GM23338 (cell line): ENCODE data around the gene ZNF174. TPM values are rescaled to one million over a fixed set of nuclear protein-coding genes. Genes with fewer than 3 reads are reported as not detected.
A peak's percentile ranks its signal among the peaks of the same experiment; 100 is the strongest.

ENCODE experiments used
- ATAC-seq: fragments of 200-7000 bp; cut with Tn5 transposase; 3 replicates; pipeline ENCODE4 v1.9.1; 2020
- DNase-seq: peaks from one replicate; pipeline ENCODE4 v3.0.0-alpha.2; 2015; ENCODE audit warnings: low spot score
- H2AFZ ChIP-seq: fragments of 200-600 bp; sonication (generic); 2 replicates; pipeline ENCODE4 v1.8.0; 2016; ENCODE audit warnings: antibody characterized with exemption, mild to moderate bottlenecking, moderate library complexity
- H3F3A ChIP-seq: fragments of 200-600 bp; sonication (generic); replicated peaks from 2 replicates; pipeline ENCODE4 v1.8.0; 2017; ENCODE audit warnings: antibody characterized with exemption, mixed run types, low read depth
- H3K27ac ChIP-seq: fragments of 200-600 bp; sonication (generic); 2 replicates; pipeline ENCODE4 v1.6.1; 2016; ENCODE audit warnings: low read depth
- H3K27me3 ChIP-seq: fragments of 200-600 bp; sonication (generic); 2 replicates; pipeline ENCODE4 v1.8.0; 2016; ENCODE audit warnings: mild to moderate bottlenecking, mixed run types, moderate library complexity; ENCODE audit not compliant: insufficient read depth
- H3K36me3 ChIP-seq: fragments of 200-600 bp; sonication (generic); 2 replicates; pipeline ENCODE4 v1.8.0; 2016; ENCODE audit warnings: mild to moderate bottlenecking; ENCODE audit not compliant: insufficient read depth
- H3K4me1 ChIP-seq: fragments of 200-600 bp; sonication (generic); 2 replicates; pipeline ENCODE4 v1.8.0; 2016; ENCODE audit warnings: mild to moderate bottlenecking, moderate library complexity; ENCODE audit not compliant: insufficient read depth
- H3K4me2 ChIP-seq: fragments of 200-600 bp; sonication (generic); 2 replicates; pipeline ENCODE4 v1.7.1; 2017; ENCODE audit warnings: mixed run types
- H3K4me3 ChIP-seq: fragments of 200-600 bp; sonication (generic); 2 replicates; pipeline ENCODE4 v1.6.1; 2016; ENCODE audit warnings: mixed run types
- H3K79me2 ChIP-seq: fragments of 200-600 bp; sonication (generic); replicated peaks from 2 replicates; pipeline ENCODE4 v1.8.0; 2017; ENCODE audit warnings: mild to moderate bottlenecking; ENCODE audit not compliant: insufficient read depth
- H3K9me2 ChIP-seq: fragments of 200-600 bp; sonication (generic); 2 replicates; pipeline ENCODE4 v1.8.0; 2017; ENCODE audit not compliant: insufficient read depth
- H4K20me1 ChIP-seq: fragments of 200-600 bp; sonication (generic); replicated peaks from 2 replicates; pipeline ENCODE4 v1.8.0; 2017; ENCODE audit warnings: mild to moderate bottlenecking; ENCODE audit not compliant: insufficient read depth
- H3K27ac Mint-ChIP-seq: 2 replicates; pipeline ENCODE4 v1.8.0; 2020; ENCODE audit warnings: inconsistent platforms, mild to moderate bottlenecking, moderate library complexity, mixed read lengths
- H3K27me3 Mint-ChIP-seq: 3 replicates; pipeline ENCODE4 v1.8.0; 2022; ENCODE audit warnings: low read depth, mild to moderate bottlenecking, moderate library complexity, mixed read lengths, inconsistent platforms; ENCODE audit not compliant: insufficient read depth, poor library complexity
- H3K36me3 Mint-ChIP-seq: 3 replicates; pipeline ENCODE4 v1.8.0; 2021; ENCODE audit warnings: low read depth, mild to moderate bottlenecking, inconsistent platforms, moderate library complexity, mixed read lengths
- H3K4me1 Mint-ChIP-seq: 3 replicates; pipeline ENCODE4 v1.8.0; 2020; ENCODE audit warnings: mild to moderate bottlenecking, inconsistent platforms, mixed read lengths
- H3K4me3 Mint-ChIP-seq: 3 replicates; pipeline ENCODE4 v1.8.0; 2021; ENCODE audit warnings: moderate library complexity, mild to moderate bottlenecking, inconsistent platforms, mixed read lengths
- H3K9me3 Mint-ChIP-seq: 3 replicates; pipeline ENCODE4 v1.8.0; 2020; ENCODE audit warnings: moderate library complexity, mild to moderate bottlenecking, inconsistent platforms, mixed read lengths
- CREB1 ChIP-seq: fragments of 250-450 bp; sonication (Bioruptor Pico); IDR thresholded peaks from 2 replicates; pipeline ENCODE4 v1.5.0; 2020; ENCODE audit warnings: low read depth, mild to moderate bottlenecking, moderate library complexity
- EZH2 ChIP-seq: fragments of 200-600 bp; sonication (generic); IDR thresholded peaks from one replicate; pipeline ENCODE4 v1.8.0; 2017; ENCODE audit warnings: antibody characterized with exemption, mild to moderate bottlenecking, low read depth; ENCODE audit not compliant: unreplicated experiment
- EZH2phosphoT487 ChIP-seq: fragments of 200-600 bp; sonication (generic); IDR thresholded peaks from one replicate; pipeline ENCODE4 v1.8.1; 2018; ENCODE audit warnings: antibody characterized with exemption; ENCODE audit not compliant: unreplicated experiment
- JUNB ChIP-seq: IDR thresholded peaks from one replicate; pipeline ENCODE4 v1.6.1; 2016; ENCODE audit warnings: antibody characterized with exemption; ENCODE audit not compliant: unreplicated experiment
- STAT1 ChIP-seq: IDR thresholded peaks from one replicate; pipeline ENCODE4 v1.6.1; 2016; ENCODE audit warnings: antibody characterized with exemption; ENCODE audit not compliant: unreplicated experiment
- ZNF114 ChIP-seq: fragments of 250-450 bp; sonication (Bioruptor Pico); IDR thresholded peaks from 2 replicates; pipeline ENCODE4 v1.5.0; 2020; ENCODE audit warnings: mild to moderate bottlenecking, moderate library complexity
- ZNF462 ChIP-seq: fragments of 250-450 bp; sonication (Bioruptor Pico); IDR thresholded peaks from 2 replicates; pipeline ENCODE4 v1.5.0; 2020; ENCODE audit warnings: mild to moderate bottlenecking, moderate library complexity
- polyA plus RNA-seq: library from polyadenylated mRNA; unstranded; fragments of >200 nt; fragmentation: Nextera tagmentation; extraction: Ambion mirVana; gene quantifications from 2 replicates; pipeline ENCODE4 v1.2.1, GENCODE V29; 2016
- total RNA-seq: library from RNA; depleted of rRNA; stranded (reverse); fragments of >200 nt; shearing (Covaris generic); gene quantifications from 2 replicates; pipeline ENCODE4 v1.2.3, GENCODE V29; 2014
- TF ChIP-seq, protein P1 (sequence below), 2 experiments: fragments of 200-600 bp in 1 of 2; sonication (generic) in 1 of 2; conservative IDR thresholded peaks; 2 replicates each; pipeline versions ENCODE4 v1.5.1 to v1.6.1; 2016 to 2017; ENCODE audit warnings: antibody characterized with exemption in 2 of 2, low read depth in 2 of 2, mild to moderate bottlenecking in 2 of 2, moderate library complexity in 1 of 2

Gene ZNF174
- total and polyA plus RNA-seq, 2 experiments from 2014 or later, result 9.0 to 13.2 TPM

- Histone ChIP-seq H4K20me1 (peaks cover 30% of the 10 kb centered on the region), H3K4me2 (peak overlapping the region; percentile 83), H3K4me3 (peak overlapping the region; percentile 89), H3K27ac (peak overlapping the region; percentile 92), H3F3A (peaks cover 11% of the 10 kb centered on the region), H3K27me3 (no peaks in the 10 kb centered on the region), H3K4me1 (peaks cover 41% of the 10 kb centered on the region), H3K9me2 (no peaks in the 10 kb centered on the region), H2AFZ (no peak overlapping the region), H3K36me3 (no peaks in the 10 kb centered on the region), H3K79me2 (peaks cover 46% of the 10 kb centered on the region)
- ATAC-seq, result peak; percentile 13
- peak; percentile 79 for DNase-seq
- peak overlapping the region; percentile 93 for H3K27ac Mint-ChIP-seq
- H3K4me1 Mint-ChIP-seq, result peaks cover 34% of the 10 kb centered on the region
- no peak for TF ChIP-seq JUNB
- TF ChIP-seq CREB1 (CRISPR knock-in tag), result no peak
- TF ChIP-seq EZH2, result no peak
- no peak for TF ChIP-seq ZNF114
- TF ChIP-seq ZNF462 (CRISPR knock-in tag), result no peak
- no peak for TF ChIP-seq EZH2phosphoT487
- TF ChIP-seq, protein P1, sequence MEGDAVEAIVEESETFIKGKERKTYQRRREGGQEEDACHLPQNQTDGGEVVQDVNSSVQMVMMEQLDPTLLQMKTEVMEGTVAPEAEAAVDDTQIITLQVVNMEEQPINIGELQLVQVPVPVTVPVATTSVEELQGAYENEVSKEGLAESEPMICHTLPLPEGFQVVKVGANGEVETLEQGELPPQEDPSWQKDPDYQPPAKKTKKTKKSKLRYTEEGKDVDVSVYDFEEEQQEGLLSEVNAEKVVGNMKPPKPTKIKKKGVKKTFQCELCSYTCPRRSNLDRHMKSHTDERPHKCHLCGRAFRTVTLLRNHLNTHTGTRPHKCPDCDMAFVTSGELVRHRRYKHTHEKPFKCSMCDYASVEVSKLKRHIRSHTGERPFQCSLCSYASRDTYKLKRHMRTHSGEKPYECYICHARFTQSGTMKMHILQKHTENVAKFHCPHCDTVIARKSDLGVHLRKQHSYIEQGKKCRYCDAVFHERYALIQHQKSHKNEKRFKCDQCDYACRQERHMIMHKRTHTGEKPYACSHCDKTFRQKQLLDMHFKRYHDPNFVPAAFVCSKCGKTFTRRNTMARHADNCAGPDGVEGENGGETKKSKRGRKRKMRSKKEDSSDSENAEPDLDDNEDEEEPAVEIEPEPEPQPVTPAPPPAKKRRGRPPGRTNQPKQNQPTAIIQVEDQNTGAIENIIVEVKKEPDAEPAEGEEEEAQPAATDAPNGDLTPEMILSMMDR (conservative IDR thresholded peaks at IDR 0.05; ENCODE audit: low read depth in 2 of 2), result no peak
- TF ChIP-seq STAT1, result no peak
- H3K9me3 Mint-ChIP-seq, result no peaks in the 10 kb centered on the region
- peak overlapping the region; percentile 93 for H3K4me3 Mint-ChIP-seq
- peaks cover 17% of the 10 kb centered on the region for H3K27me3 Mint-ChIP-seq
- H3K36me3 Mint-ChIP-seq, result no peaks in the 10 kb centered on the region
Measured at GRCh38 chr16:3458278-3458851, 57.4 kb downstream of the ZNF174 start.
